A673 (cell line): ENCODE measurements around the gene CNPY1.

Experiments used
- EZH2 ChIP-seq: fragments of 200-600 bp; sonication (generic); IDR thresholded peaks from 2 replicates; pipeline ENCODE4 v1.6.1; 2017; ENCODE audit warnings: borderline replicate concordance, low read depth, mild to moderate bottlenecking, mixed read lengths, antibody characterized with exemption, low read length; ENCODE audit not compliant: poor library complexity, severe bottlenecking
- TF ChIP-seq, protein P1 (sequence below): fragments of 300-800, 200-600 bp; sonication (generic); conservative IDR thresholded peaks from 2 replicates; pipeline ENCODE4 v1.5.1; 2017; ENCODE audit warnings: low read depth, mild to moderate bottlenecking, antibody characterized with exemption, low read length, moderate library complexity, mixed read lengths

DNA sequence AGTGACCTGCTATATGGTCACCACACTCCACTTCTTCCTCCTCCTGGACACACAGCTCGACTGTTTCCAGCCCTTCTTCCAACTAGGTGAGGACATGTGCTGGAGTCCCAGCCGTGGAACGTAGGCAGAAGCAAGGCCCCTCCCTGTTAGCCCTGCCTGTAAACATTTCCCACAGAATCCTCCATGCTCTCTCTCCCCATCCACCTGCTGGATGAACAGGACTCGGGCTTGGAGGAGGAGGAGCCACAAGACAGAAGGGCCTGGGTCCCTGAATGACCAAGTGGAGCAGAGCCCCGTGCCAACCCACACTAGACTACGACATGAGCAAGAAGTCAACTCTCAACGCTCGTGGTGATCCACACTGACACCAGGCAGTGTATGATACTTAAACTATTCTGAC, 9.9 kb downstream of the CNPY1 start:
- TF ChIP-seq, protein P1, sequence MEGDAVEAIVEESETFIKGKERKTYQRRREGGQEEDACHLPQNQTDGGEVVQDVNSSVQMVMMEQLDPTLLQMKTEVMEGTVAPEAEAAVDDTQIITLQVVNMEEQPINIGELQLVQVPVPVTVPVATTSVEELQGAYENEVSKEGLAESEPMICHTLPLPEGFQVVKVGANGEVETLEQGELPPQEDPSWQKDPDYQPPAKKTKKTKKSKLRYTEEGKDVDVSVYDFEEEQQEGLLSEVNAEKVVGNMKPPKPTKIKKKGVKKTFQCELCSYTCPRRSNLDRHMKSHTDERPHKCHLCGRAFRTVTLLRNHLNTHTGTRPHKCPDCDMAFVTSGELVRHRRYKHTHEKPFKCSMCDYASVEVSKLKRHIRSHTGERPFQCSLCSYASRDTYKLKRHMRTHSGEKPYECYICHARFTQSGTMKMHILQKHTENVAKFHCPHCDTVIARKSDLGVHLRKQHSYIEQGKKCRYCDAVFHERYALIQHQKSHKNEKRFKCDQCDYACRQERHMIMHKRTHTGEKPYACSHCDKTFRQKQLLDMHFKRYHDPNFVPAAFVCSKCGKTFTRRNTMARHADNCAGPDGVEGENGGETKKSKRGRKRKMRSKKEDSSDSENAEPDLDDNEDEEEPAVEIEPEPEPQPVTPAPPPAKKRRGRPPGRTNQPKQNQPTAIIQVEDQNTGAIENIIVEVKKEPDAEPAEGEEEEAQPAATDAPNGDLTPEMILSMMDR = no peak
- no peak for TF ChIP-seq EZH2
